Kidney tubule cell (primary cell): ENCODE results near the gene CAMK2B.
"Not testable (repeated sequence)": the region's sequence is repeated elsewhere in the genome, so short reads cannot be mapped to it uniquely, and the experiment has no call there.

Source experiments
- DNase-seq: peaks from one replicate; pipeline ENCODE4 v3.0.0-alpha.2; 2018; ENCODE audit warnings: low spot score

Gene CAMK2B

GRCh38 chr7:44215531-44215930 is 109.9 kb downstream of the CAMK2B start:
- no peak for DNase-seq

GRCh38 chr7:44213877-44214388 is 111.5 kb downstream of the CAMK2B start:
- DNase-seq, result no peak

- no peak for DNase-seq
Measured at GRCh38 chr7:44213206-44213876, 112.1 kb downstream of the CAMK2B start.

GRCh38 chr7:44212581-44213184 is 112.7 kb downstream of the CAMK2B start:
- DNase-seq, result no peak

GRCh38 chr7:44212018-44212417 is 113.4 kb downstream of the CAMK2B start:
- no peak for DNase-seq

- DNase-seq, result no peak
Measured at GRCh38 chr7:44211126-44211675, 114.2 kb downstream of the CAMK2B start.

GRCh38 chr7:44210107-44210506 is 115.3 kb downstream of the CAMK2B start:
- DNase-seq, result no peak

GRCh38 chr7:44208085-44208484 is 117.3 kb downstream of the CAMK2B start:
- no peak for DNase-seq

- no peak for DNase-seq
Measured at GRCh38 chr7:44206008-44206407, 119.4 kb downstream of the CAMK2B start.

GRCh38 chr7:44201813-44202212 is 123.6 kb downstream of the CAMK2B start:
- peak; percentile 28 for DNase-seq

- peak; percentile 98 for DNase-seq
Measured at GRCh38 chr7:44200699-44201461, 124.5 kb downstream of the CAMK2B start, which contains the start of gene YKT6. Gene YKT6 (plus strand): TSS chr7:44200978. CDS start chr7:44201136, 158 bp downstream.

- not testable (repeated sequence) for DNase-seq
Measured at GRCh38 chr7:44200163-44200562, 125.2 kb downstream of the CAMK2B start.

- no peak for DNase-seq
Measured at GRCh38 chr7:44197474-44197873, 127.9 kb downstream of the CAMK2B start.

GRCh38 chr7:44196450-44196872 is 128.9 kb downstream of the CAMK2B start:
- DNase-seq, result peak; percentile 60

- DNase-seq, result peak; percentile 46
Measured at GRCh38 chr7:44195889-44196288, 129.5 kb downstream of the CAMK2B start.

- DNase-seq, result no peak
Measured at GRCh38 chr7:44194562-44195145, 130.7 kb downstream of the CAMK2B start.

- peak; percentile 56 for DNase-seq
Measured at GRCh38 chr7:44194069-44194468, 131.3 kb downstream of the CAMK2B start.

- no peak for DNase-seq
Measured at GRCh38 chr7:44193011-44193802, 132.2 kb downstream of the CAMK2B start.

- no peak for DNase-seq
Measured at GRCh38 chr7:44191171-44191570, 134.2 kb downstream of the CAMK2B start.

- DNase-seq, result no peak
Measured at GRCh38 chr7:44189993-44190872, 135.2 kb downstream of the CAMK2B start.
